Measurements from ENCODE around the gene MAPK8IP2.

DNA sequence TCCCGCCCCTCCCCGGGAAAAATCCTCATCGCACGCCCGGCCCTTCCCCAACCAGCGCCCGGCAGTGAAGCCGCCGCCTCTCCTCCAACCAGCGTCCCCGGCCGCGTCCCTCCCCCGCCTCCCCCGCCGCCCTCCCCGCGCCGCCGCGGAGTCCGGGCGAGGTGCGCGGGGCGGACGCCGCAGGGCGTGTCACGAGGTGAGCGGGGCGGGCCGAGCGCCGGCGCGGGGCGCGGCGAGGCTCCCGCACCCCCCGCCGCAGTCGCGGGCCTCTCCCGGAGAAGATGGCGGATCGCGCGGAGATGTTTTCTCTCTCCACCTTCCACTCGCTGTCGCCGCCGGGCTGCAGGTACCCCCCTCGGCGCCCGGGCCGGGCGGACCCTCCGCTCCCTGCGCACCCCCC is at the start of gene MAPK8IP2:
- TF ChIP-seq, protein P1, sequence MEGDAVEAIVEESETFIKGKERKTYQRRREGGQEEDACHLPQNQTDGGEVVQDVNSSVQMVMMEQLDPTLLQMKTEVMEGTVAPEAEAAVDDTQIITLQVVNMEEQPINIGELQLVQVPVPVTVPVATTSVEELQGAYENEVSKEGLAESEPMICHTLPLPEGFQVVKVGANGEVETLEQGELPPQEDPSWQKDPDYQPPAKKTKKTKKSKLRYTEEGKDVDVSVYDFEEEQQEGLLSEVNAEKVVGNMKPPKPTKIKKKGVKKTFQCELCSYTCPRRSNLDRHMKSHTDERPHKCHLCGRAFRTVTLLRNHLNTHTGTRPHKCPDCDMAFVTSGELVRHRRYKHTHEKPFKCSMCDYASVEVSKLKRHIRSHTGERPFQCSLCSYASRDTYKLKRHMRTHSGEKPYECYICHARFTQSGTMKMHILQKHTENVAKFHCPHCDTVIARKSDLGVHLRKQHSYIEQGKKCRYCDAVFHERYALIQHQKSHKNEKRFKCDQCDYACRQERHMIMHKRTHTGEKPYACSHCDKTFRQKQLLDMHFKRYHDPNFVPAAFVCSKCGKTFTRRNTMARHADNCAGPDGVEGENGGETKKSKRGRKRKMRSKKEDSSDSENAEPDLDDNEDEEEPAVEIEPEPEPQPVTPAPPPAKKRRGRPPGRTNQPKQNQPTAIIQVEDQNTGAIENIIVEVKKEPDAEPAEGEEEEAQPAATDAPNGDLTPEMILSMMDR (IDR thresholded peaks at IDR 0.05; ENCODE audit: borderline replicate concordance, extremely low read depth, low read length, poor library complexity, severe bottlenecking) = no peak
- no peak for TF ChIP-seq EZH2 (IDR thresholded peaks at IDR 0.05; ENCODE audit: borderline replicate concordance, low read depth, low read length, severe bottlenecking)

All from DND-41 (cell line).